Coronary artery (tissue), 2 donors: ENCODE measurements around the gene TMEM175.
"Not testable (repeated sequence)": the region's sequence is repeated elsewhere in the genome, so short reads cannot be mapped to it uniquely, and the experiment has no call there.

ENCODE experiments used
- DNase-seq: peaks from one replicate; pipeline ENCODE4 v3.0.0-alpha.2; 2017; ENCODE audit warnings: low spot score
- H3K27ac ChIP-seq, 2 donors: fragments of 200-600 bp; sonication (generic); one replicate each; pipeline ENCODE4 v1.5.1; 2016 to 2019
- H3K4me3 ChIP-seq: fragments of 200-600 bp; sonication (generic); 2 replicates; pipeline ENCODE4 v1.5.1; 2016; ENCODE audit warnings: mild to moderate bottlenecking, moderate library complexity
- TF ChIP-seq, protein P1 (sequence below): fragments of 200-600 bp; sonication (generic); IDR thresholded peaks from one replicate; pipeline ENCODE4 v1.5.1; 2019; ENCODE audit warnings: antibody characterized with exemption

The TMEM175 gene

DNA sequence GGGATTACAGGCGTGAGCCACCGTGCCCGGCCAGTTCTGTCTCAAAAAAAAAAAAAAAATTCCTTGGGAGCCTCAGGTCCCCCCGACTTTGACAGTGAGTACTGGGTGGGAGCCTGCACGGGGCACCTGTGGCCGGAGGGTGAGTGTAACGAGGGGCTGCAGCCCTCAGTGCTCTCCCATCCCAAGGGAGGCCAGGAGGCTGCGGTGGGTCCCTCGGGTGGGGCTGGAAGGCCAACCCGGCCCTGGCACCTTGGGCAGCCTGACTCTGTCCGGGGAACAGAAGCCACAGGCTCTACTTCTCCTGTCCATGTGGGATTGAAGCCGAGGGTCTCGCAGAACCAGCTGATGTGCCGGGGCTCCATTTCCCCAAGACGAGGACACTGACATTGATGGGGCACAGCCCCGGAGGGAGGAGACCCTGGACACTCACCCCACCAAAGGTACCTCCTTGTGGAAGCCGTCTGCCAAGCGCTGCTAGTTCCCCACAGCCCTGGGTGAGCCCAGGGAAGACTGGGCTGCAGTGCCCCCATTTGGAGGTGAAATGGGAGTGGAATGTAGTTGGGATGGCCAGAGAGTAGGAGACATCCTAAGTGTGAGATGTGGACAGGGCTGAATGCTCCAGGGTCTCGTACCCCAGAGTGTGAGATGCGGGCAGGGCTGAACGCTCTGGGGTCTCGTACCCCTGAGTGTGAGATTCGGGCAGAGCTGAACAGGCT lies 63.2 kb downstream of the TMEM175 start:
- TF ChIP-seq, protein P1, sequence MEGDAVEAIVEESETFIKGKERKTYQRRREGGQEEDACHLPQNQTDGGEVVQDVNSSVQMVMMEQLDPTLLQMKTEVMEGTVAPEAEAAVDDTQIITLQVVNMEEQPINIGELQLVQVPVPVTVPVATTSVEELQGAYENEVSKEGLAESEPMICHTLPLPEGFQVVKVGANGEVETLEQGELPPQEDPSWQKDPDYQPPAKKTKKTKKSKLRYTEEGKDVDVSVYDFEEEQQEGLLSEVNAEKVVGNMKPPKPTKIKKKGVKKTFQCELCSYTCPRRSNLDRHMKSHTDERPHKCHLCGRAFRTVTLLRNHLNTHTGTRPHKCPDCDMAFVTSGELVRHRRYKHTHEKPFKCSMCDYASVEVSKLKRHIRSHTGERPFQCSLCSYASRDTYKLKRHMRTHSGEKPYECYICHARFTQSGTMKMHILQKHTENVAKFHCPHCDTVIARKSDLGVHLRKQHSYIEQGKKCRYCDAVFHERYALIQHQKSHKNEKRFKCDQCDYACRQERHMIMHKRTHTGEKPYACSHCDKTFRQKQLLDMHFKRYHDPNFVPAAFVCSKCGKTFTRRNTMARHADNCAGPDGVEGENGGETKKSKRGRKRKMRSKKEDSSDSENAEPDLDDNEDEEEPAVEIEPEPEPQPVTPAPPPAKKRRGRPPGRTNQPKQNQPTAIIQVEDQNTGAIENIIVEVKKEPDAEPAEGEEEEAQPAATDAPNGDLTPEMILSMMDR: no peak
- DNase-seq: no peak

DNA sequence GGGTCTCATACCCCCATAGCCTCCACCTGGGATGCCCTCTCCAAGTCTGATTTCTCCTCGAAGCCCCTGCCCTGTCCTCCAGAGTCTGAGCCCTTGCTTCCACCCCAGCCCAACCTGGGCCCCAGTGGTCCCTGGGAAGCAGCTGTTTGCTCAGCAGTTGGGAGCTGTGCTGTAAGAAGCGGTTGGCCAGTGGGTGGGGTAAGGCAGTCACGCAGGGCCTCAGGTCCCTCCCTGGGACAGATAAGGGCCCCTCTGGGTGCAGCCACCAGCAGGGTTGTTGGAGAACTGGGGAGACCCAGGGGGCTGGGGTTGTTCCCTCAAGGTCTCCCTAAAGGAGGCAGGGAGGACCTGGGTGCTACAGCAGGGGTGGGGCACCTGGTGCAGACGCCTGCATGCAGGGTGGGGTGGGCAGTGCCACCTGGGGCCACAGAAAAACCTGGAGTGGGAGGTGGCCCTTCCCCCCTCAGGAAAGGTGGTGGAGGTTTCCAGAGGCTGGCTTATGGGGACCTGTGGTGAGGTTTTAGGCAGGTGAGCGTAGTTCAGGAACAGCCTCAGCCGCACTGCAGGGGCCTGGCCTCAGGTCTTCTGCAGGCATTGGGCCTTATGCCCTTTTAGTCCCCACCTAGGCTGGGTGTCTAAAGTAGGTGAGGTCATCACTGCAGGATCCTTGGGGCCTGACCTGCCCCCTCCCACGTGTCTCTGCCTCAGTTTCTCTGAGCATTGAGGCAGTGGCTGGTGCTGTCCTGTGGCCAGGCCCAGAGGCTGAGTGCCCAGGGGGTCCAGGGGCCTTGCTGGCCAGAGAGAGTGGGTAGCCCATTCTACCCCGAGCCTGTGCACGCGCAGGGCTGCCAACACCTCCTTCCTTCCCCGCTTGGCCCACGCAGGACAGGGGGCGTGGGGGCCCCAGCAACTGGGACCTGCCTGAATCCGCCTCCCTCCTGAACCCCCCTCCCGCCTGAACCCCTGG lies 64.1 kb downstream of the TMEM175 start:
- Histone ChIP-seq H3K4me3 (no peak overlapping the region), H3K27ac (no peak overlapping the region)
- TF ChIP-seq, protein P1: no peak
- DNase-seq: no peak

More for the DNA sequence above, 63.2 kb downstream of the TMEM175 start:
- H3K27ac ChIP-seq: no peak overlapping the region
- no peak overlapping the region for H3K4me3 ChIP-seq

DNA sequence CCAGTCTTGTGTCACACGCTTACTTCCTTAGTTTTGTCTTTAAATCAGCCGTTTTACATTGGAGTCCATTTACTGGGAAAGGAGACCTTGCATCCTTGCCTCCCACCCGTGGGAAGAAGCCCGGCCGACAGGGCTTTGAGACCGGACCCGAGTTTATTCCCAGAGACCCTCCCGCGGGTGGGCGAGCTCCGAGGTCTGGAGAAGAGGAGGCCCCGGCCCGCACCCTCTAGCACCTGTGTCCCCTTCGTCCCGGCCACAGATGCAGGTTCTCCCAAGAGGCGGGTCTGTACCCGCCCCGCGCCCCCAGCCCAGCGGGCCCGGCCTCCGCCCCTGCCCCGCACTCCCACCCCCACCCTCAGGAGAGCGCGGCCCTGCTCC lies 64.7 kb downstream of the TMEM175 start:
- DNase-seq: no peak
- no peak overlapping the region for H3K27ac ChIP-seq
- TF ChIP-seq, protein P1: no peak
- H3K4me3 ChIP-seq: peak overlapping the region; percentile 63

DNA sequence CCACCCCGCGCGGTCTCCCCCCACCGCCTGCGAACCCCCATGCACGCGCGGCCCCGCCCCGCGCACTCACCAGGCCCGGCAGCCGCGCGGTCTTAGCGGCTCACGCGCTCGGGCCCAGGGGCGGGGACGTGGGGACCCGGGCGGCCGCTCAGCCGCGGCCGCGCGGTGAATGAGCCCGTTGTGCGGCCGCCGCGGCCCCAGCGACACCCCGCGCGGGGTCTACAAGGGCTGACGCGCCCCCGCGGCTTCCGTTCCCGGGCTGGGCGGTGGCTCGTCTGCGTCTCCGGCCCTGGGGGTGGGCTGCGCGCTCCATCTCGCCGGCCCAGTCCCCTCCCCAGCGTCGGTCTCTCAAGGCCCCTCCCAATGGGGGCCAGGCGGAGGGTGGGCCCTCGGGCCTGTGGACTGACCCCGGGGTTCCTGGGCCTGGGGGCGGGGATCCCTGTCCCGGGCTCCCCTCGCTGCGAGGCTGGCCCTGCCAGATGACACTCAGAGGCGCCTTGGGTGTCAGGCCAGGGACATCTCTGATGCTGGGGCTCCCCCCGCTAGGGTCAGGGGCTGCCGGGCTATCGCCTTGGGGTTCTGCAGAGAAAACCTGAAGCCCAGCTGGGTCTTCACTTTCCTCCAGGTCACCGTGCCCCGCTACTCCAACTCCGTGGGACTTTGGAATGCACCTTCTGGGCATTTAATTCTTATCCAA lies 65.3 kb downstream of the TMEM175 start:
- TF ChIP-seq, protein P1: no peak
- no peak overlapping the region for H3K27ac ChIP-seq
- no peak for DNase-seq
- H3K4me3 ChIP-seq: peak overlapping the region; percentile 63

DNA sequence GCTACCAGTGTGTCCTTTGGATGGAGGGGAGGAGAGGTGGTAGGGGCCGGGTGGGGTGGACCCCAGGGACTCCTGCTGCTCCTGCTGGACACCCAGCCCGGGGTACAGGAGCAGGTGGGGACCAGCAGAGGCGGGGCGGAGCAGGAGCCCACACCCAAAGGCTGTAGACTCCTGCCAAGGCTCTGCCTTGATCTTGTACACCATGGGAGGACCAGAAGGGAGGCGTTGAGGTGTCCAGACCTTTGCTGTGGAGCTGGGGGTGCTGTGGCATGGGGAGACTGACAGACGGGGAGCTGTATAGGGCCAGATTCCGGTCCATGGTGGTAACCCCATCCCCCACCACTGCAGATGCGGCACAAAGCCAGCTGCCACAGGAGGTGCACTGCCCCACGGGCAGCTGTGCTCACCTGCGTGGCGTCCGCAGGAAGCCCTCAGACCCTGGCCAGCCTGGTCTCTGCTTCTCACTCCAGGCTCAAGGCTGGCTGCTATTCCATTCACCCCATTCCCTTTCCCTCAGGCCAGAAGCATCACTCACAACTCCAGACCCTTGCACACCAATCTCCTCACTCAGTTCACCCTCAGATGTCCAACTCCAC lies 65.9 kb downstream of the TMEM175 start:
- Histone ChIP-seq H3K4me3 (no peak overlapping the region), H3K27ac (no peak overlapping the region)
- TF ChIP-seq, protein P1: no peak
- DNase-seq: no peak

DNA sequence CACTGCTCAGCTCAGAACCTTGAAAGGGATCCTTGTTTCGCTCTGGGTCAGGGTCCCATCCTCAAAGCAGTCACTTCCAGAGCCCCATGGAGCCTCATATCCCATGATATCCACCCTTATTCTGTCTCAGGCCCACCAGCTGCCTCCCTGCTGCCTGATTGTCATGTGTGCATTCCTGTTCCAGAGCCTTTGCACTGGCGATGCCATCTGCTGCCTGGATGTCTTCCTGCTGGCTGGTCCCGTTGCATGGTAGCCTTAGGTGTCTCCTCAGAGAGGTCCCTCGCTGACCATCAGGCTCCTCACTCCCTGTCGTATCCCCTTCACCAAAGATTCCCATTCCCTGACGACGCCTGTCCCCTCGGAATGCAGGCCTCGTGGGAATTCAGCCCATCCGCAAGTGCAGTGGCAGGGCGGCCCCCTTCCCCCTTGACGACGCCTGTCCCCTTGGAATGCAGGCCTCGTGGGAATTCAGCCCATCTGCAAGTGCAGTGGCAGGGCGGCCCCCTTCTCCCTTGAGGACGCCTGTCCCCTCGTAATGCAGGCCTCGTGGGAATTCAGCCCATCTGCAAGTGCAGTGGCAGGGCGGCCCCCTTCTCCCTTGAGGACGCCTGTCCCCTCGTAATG lies 67.1 kb downstream of the TMEM175 start:
- DNase-seq, H3K27ac ChIP-seq, H3K4me3 ChIP-seq: not testable (repeated sequence)
